ENCODE data around the gene SP4.
A peak's percentile ranks its signal among the peaks of the same experiment; 100 is the strongest.

SP4 gene

GRCh38 chr7:21427871-21428658 lies at the start of gene SP4:
Gene SP4, plus strand, starts transcription at chr7:21428083. Its CDS starts 169 bp downstream, at chr7:21428252.
- peak; percentile 95 to 97 for DNase-seq
- TF ChIP-seq POLR2A (IDR thresholded peaks at IDR 0.05; ENCODE audit: low read length) (no peak), GATA1 (IDR thresholded peaks at IDR 0.05; ENCODE audit: low read depth, low read length) (no peak)

DNA sequence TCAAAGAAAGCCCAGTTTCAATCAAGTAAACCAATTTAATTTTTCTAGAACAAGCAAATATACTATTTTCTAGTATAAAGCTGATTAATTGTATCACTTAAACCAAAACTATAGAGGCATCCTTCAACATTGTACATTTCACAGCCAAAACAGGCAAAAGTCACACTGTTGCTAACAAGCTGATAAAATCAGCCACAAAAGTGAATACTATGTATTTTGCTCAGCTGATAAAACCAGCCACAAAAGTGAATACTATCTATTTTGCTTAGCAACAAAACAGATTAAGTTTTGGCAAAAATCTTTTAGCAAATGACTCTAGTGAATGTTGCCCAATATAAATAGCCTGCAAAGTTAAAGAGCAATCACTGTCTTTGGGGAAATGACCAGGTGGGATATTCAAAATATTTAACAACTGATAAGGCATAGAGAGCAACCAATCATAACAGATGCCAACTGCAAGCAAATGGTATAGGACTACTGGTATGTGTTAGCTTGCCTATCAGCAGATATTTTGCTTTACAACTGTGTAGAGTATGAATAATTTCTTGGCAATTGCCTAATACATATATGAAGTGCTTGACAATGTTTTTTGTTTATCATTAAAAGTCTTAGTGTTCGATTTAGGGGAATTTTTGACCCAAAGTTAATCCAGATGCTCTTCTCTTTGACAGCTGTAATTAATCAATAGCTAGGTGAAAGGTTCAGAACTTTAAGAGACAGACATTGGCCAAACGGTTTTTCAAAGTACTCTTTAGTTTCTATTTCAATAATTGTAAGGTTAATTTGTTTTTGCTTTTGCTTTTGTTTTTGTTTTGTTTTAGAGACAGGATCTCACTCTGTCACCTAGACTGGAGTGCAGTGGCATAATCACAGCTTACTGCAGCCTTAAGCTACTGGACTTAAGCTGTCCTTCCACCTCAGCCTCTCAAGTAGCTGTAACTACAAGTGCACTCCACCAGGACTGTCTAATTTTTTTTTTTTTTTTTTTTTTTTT lies 44.4 kb upstream of the SP4 start:
- TF ChIP-seq POLR2A (IDR thresholded peaks at IDR 0.05; ENCODE audit: low read length) (no peak), GATA1 (IDR thresholded peaks at IDR 0.05; ENCODE audit: low read depth, low read length) (no peak)
- peak in 1 of 2 experiments; percentile 28 for DNase-seq

DNA sequence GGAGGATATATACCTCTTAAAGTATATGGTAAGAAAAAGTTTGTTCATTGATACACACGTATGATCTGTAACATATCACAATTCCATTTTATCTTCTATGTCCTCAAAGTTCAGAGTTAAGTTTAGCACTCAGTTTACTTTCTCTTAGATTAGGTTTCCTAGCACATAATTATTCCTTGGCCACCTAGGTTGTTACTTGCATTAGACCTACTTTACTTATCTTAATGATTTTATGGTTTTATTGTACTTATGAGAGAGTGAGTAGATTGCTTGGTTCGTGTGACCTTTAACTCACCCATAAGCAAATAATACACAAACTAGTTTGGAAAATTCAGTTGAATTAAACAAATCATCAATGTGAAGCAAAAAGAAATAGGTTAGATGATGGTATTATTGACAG lies 33.9 kb upstream of the SP4 start:
- TF ChIP-seq POLR2A (IDR thresholded peaks at IDR 0.05; ENCODE audit: low read length) (no peak), GATA1 (IDR thresholded peaks at IDR 0.05; ENCODE audit: low read depth, low read length) (no peak)
- no peak for DNase-seq

- no peak for DNase-seq
- no peak for TF ChIP-seq GATA1 (IDR thresholded peaks at IDR 0.05; ENCODE audit: low read depth, low read length)
These were observed 25.9 kb upstream of the SP4 start for GRCh38 chr7:21401944-21402343.

- TF ChIP-seq POLR2A (IDR thresholded peaks at IDR 0.05; ENCODE audit: low read length) (no peak), GATA1 (IDR thresholded peaks at IDR 0.05; ENCODE audit: low read depth, low read length) (no peak)
- DNase-seq: peak in 1 of 2 experiments; percentile 12
These were observed 19.9 kb upstream of the SP4 start for GRCh38 chr7:21407796-21408480.

DNA sequence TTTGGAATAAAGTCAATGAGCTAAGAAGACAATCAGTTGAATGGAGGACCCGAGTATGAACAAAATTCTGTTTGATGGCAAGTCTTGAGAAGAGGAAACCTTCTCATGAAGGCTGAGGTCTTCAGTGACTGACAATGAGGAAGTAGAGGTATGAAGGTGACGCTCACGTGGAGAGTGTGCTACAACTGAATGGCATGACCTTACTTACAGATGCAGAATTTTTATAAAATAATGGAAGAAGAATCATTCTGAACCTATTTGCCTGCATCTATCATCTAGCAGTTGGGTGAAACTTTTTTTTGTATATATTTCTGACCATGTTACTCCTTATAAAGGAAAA lies 19.4 kb upstream of the SP4 start:
- DNase-seq: no peak
- TF ChIP-seq GATA1 (IDR thresholded peaks at IDR 0.05; ENCODE audit: low read depth, low read length) (no peak), POLR2A (IDR thresholded peaks at IDR 0.05; ENCODE audit: low read length) (no peak)

- TF ChIP-seq GATA1 (IDR thresholded peaks at IDR 0.05; ENCODE audit: low read depth, low read length) (no peak), POLR2A (IDR thresholded peaks at IDR 0.05; ENCODE audit: low read length) (no peak)
These were observed 15.5 kb upstream of the SP4 start for GRCh38 chr7:21412410-21412851.

DNA sequence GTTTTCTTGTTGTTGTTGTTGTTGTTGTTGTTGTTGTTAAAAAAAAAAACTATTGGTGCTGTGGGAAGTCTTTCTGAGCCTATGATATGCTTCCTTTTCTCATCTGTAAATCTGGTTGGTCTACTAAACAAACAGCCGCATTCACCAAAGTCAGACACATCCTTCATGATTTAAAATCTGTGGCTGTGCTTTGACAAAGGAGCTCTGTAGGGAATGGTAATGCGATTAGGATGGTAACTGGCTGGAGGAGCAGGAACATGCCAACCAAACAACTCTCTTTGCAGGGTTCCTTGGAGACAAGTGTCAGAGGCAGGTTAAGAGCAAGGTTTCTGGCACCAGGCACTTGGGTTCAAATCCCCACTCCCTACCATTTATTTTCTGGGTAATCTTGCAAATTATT lies 14.9 kb upstream of the SP4 start:
- TF ChIP-seq POLR2A (IDR thresholded peaks at IDR 0.05; ENCODE audit: low read length): no peak
- no peak for TF ChIP-seq GATA1 (IDR thresholded peaks at IDR 0.05; ENCODE audit: low read depth, low read length)
- no peak for DNase-seq

More at GRCh38 chr7:21412410-21412851, 15.5 kb upstream of the SP4 start:
- DNase-seq: peak in 1 of 2 experiments; percentile 56

- peak in 1 of 2 experiments; percentile 23 for DNase-seq
- TF ChIP-seq POLR2A (IDR thresholded peaks at IDR 0.05; ENCODE audit: low read length): no peak
- TF ChIP-seq GATA1 (IDR thresholded peaks at IDR 0.05; ENCODE audit: low read depth, low read length): no peak
These were observed 14.4 kb upstream of the SP4 start for GRCh38 chr7:21413502-21413901.

DNA sequence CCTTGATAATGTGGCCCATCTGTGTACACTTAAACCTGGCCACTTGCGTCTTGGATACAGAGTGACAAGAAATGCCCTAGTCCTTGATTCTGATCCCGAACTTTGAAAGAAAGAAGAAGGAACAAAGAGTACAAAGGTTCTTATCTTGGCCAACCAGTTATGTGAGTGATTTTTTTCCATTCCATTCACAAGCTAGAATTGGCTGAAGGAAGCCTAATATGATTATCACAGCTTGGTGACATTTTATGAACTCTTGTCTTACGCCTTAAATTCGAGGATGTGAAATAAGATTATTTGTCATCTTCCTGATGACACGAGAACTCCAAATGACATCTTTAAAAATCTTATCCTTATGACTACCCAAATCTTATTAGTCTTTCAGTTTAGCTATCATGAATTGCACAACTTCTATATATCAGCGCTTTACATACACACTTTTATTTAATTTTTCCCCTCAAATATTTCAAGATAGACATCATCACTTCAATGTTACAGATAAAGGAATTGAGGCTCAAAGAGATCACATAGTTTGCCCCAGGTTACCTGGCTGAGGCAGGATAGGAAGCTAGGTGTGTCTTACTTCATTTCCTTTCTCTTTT lies 13.0 kb upstream of the SP4 start:
- peak in 1 of 2 experiments; percentile 68 for DNase-seq
- TF ChIP-seq POLR2A (IDR thresholded peaks at IDR 0.05; ENCODE audit: low read length) (no peak), GATA1 (IDR thresholded peaks at IDR 0.05; ENCODE audit: low read depth, low read length) (no peak)

DNA sequence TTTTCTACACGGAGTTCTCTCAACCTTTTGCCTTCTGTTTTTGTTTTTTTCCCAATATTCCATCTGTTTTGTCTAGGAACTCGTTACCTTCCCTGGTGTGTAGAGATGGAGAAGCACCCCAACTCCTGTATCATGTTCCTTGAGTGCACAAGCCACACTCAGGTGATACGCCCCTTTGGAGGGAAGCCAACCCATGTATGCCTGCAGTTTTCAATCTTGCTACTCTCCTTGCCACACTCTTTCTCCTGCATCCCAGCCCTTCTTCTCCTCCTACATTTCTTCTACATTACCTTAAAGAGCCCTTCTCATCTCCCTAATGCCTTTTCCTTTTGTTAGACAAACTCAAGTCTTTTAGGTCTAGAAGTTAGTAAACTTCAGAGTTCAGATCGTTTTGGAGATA lies 10.2 kb upstream of the SP4 start:
- no peak for TF ChIP-seq POLR2A (IDR thresholded peaks at IDR 0.05; ENCODE audit: low read length)
- no peak for TF ChIP-seq GATA1 (IDR thresholded peaks at IDR 0.05; ENCODE audit: low read depth, low read length)
- DNase-seq: peak; percentile 51 to 57

DNA sequence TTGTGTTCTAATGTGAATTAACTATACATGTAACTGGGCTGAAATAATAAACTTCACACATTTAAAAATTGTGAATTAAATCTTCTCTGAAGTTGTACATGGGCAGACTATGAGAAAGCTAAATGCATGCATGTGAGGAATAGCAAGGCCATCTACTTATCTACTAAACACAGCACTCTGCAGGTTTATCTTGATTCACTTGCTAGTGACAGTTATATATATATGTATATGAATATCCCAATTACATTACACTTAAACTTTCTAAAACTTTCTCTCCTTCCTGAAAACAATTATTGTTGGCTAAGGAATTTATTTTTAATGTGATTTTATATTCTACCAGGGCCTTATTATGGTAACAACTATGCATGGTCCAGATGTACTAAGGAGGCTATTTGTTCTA lies 5.1 kb upstream of the SP4 start:
- peak; percentile 67 to 87 for DNase-seq
- peak; percentile 59 for TF ChIP-seq GATA1 (IDR thresholded peaks at IDR 0.05; ENCODE audit: low read depth, low read length)
- no peak for TF ChIP-seq POLR2A (IDR thresholded peaks at IDR 0.05; ENCODE audit: low read length)

DNA sequence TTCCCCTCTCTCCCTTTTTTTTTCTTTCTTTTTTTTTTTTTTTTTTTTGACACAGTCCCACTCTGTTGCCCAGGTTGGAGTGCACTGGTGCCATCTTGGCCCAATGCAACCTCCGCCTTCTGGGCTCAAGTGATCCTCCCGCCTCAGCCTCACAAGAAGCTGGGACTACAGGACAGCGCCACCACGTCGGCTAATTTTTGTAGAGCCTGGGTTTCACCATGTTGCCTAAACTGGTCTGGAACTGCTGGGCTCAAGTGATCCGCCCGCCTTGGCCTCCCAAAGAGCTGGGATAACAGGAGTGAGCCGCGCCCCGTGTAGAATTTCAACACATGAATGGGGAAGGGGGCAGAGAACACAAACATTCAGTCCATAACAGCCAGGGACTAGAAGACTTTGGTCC lies 2.6 kb upstream of the SP4 start:
- DNase-seq: no peak

More for the DNA sequence above, 2.6 kb upstream of the SP4 start:
- TF ChIP-seq GATA1 (IDR thresholded peaks at IDR 0.05; ENCODE audit: low read depth, low read length): no peak
- no peak for TF ChIP-seq POLR2A (IDR thresholded peaks at IDR 0.05; ENCODE audit: low read length)
